GM21723 (cell line): ENCODE results near the gene XPNPEP2.

Experiments
- ATAC-seq: cut with Tn5 transposase; IDR thresholded peaks from one replicate; pipeline ENCODE4 v1.9.1; 2021; ENCODE audit warnings: mild to moderate bottlenecking, moderate library complexity; ENCODE audit not compliant: unreplicated experiment

Gene XPNPEP2

GRCh38 chrX:129738466-129739308 lies at the start of gene XPNPEP2:
Gene XPNPEP2, plus strand, starts transcription at chrX:129738979. Its CDS starts 235 bp downstream, at chrX:129739214.
- no peak for ATAC-seq

GRCh38 chrX:129689796-129690195 lies 49.0 kb upstream of the XPNPEP2 start:
- no peak for ATAC-seq

GRCh38 chrX:129690435-129690834 lies 48.3 kb upstream of the XPNPEP2 start:
- ATAC-seq = no peak

DNA sequence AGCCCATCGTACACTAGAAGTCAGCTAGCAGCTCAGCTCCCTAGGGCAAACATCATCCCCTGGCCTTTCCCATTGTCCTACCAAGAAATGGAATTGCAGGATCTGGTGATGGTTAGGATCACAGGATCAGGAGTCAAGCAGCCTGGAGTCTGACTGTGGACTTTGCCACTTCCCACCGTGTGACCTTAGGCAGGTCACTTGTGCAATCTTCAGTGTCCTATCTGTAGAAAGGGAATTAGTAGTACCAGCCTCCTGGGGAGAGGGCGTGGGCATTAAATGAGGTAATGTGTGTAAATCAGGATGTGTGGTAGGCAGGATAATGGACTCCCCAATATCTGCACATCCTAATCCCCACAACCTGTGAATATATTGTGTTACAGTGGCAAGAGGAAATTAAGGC lies 45.4 kb upstream of the XPNPEP2 start:
- ATAC-seq = no peak

GRCh38 chrX:129694805-129695204 lies 44.0 kb upstream of the XPNPEP2 start:
- ATAC-seq = no peak

GRCh38 chrX:129695535-129695934 lies 43.2 kb upstream of the XPNPEP2 start:
- ATAC-seq = no peak

- ATAC-seq = no peak
These were observed 42.8 kb upstream of the XPNPEP2 start for GRCh38 chrX:129695937-129696336.

- no peak for ATAC-seq
These were observed 42.2 kb upstream of the XPNPEP2 start for GRCh38 chrX:129696463-129697155.

DNA sequence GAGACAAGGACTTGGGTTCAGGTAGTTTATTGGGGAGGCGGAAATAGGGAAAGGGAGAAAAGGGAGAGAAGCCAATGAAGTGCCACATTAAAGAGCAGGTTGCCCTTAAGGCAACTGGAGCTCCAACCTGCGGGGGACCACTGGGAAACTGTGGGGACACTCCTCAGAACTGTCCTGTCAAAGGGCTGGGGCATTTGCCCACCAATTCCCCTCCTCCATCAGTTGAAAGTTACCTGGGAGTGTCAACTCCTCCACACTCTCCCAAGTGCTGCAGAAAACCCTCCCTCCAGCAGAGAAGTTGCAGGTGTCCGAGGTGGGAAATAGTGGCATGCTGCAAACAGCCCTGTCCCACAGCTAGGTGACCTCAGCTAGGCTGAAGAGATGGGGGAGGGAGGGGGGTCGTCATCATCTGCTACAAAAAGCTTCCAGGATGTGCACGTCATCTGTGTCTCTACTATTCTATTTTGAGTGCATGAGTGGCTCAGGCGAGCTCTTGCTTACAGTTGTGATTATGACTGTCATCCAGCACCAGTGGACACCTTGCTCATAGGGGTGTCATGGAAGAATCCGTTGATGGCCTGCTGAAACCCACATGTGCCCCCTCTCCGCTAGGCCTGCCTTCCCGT lies 41.5 kb upstream of the XPNPEP2 start:
- no peak for ATAC-seq

- ATAC-seq = no peak
These were observed 40.6 kb upstream of the XPNPEP2 start for GRCh38 chrX:129698150-129698549.

GRCh38 chrX:129700536-129700935 lies 38.2 kb upstream of the XPNPEP2 start:
- ATAC-seq = no peak

DNA sequence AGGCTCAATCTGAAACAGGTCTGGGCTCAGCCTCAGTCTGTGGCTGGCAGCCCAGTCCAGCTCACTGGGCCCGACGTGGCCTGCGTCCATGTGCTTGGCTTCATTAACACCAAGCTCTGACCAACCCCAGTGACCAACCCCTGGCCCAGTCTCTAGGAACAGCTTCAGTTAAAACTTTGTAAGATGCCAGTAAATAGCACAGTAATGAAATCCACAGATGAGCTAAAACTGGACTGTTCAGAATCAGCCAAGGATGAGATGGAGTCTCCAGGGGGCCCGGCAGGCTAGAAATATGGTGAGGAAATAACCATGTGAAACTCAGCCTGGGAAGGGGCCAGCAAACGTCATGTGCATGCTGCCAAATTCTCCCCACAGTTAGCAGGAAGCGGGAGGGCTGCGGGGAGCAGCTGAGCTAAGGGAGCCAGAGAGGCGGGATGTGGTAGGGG lies 37.1 kb upstream of the XPNPEP2 start:
- ATAC-seq = no peak

DNA sequence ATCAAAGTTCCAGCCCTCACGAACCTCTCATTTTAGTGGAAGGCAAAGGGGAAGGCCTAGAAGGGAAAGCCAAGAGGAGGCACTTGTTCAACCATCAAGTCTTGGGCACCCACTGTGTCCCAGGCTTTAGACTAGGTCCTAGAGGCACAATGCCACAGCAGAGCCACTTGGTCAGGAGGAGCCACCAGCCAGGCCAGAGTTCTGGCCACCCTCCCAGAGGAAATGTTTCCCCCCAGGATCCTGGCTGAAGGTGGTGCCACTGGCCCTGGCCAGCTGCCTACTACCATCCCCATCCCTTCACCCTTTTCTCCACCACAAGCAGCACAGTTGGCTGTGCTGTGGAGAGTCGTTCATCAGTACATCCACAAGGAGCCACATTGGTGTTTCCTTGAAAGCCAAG lies 34.3 kb upstream of the XPNPEP2 start:
- ATAC-seq = no peak

- no peak for ATAC-seq
These were observed 33.3 kb upstream of the XPNPEP2 start for GRCh38 chrX:129705377-129705925.

GRCh38 chrX:129705988-129706387 lies 32.8 kb upstream of the XPNPEP2 start:
- no peak for ATAC-seq

GRCh38 chrX:129706400-129707072 lies 32.2 kb upstream of the XPNPEP2 start:
- no peak for ATAC-seq

DNA sequence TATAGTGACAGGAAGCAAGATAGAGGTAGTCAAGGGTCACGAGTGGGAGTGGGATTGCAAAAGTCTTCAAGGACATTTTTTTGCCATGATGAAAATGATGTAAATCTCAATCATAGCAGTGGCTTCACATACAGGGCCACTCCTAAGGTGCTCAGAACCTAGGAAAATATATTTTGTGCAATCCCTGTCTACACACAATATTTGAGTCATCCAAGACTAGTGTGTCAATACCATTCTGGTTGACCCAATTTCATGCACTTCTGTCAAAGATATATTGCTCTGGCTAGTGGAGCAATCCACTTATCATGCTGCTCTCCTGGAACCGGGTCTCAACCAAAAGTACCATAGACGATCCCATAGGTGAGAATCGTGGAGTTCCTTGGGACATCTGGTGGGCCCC lies 24.2 kb upstream of the XPNPEP2 start:
- no peak for ATAC-seq

DNA sequence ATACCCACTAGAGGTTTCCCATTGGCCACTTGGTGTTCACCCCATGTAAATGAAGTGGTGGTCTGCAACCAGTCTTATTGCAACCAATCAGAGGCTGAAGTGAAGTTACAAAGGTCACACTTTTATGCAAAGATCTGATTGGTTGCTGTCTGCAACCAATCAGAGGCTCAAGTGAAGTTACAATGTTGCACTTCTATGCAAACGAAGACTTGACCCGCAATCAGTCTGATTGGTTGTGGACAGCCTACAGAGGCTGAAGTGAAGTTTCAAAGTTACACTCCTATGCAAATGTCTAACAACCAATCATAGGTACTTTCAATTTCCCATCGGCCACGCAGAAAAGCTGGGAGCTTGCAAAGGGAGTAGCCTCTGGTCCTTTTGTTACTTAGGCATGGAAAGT lies 22.3 kb upstream of the XPNPEP2 start:
- no peak for ATAC-seq

GRCh38 chrX:129717892-129718291 lies 20.9 kb upstream of the XPNPEP2 start:
- no peak for ATAC-seq

DNA sequence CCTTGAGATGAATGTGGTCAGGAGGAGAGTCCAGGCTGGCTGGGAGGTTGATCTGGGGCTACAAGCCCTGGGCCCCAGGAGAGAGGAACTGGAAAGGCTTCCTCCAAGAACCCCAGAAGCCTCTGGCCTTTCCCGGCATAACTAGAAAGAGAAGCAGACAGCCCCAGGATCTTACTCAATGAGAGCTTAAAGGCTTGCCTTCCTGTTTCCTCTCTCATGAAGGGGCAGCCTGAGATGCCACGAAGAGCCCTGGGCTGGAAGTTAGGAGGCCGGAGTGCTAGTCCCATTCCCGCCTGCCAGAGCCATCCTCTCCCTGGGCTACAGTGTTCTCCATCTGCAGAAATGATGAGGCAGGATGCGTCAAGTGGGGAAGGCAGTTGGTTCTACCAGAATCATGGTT lies 20.1 kb upstream of the XPNPEP2 start:
- no peak for ATAC-seq

DNA sequence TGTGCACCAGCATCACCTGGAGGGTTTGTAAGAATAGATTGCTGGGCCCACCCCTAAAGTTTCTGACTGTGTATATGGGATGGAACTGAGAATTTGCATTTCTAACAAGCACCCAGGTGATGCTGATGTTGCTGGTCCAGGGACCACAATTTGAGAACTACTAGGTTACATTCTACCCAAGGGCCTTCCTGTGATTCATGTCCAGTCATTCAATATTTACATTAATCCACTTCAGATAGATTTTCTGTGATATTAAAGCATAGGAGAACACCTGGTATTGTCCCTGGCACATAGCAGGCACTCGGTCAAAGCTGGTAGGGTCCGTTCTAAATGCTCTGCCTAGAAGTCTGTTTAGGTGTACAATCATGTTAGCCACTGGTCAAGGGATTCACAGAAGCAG lies 19.5 kb upstream of the XPNPEP2 start:
- ATAC-seq = no peak
